NCI-H526 (cell line): ENCODE data around the gene PNPLA7.
"Not testable (repeated sequence)": the region's sequence is repeated elsewhere in the genome, so short reads cannot be mapped to it uniquely, and the experiment has no call there.

Experiments
- DNase-seq, 2 experiments: peaks; one replicate each; lab custom pipeline; 2025; lab: John Stamatoyannopoulos, UW

The PNPLA7 gene

GRCh38 chr9:137513801-137514570, 36.2 kb downstream of the PNPLA7 start:
- not testable (repeated sequence) for DNase-seq

GRCh38 chr9:137513136-137513535, 37.1 kb downstream of the PNPLA7 start:
- not testable (repeated sequence) for DNase-seq

GRCh38 chr9:137511758-137512463, 38.3 kb downstream of the PNPLA7 start:
- DNase-seq: no peak

- not testable (repeated sequence) for DNase-seq
Observed at GRCh38 chr9:137511126-137511525, 39.1 kb downstream of the PNPLA7 start.

- DNase-seq: no peak
Observed at GRCh38 chr9:137509198-137509597, 41.0 kb downstream of the PNPLA7 start.

- DNase-seq: no peak
Observed at GRCh38 chr9:137506702-137507171, 43.5 kb downstream of the PNPLA7 start.

GRCh38 chr9:137506274-137506673, 43.9 kb downstream of the PNPLA7 start:
- no peak for DNase-seq

- DNase-seq: no peak
Observed at GRCh38 chr9:137505421-137506140, 44.6 kb downstream of the PNPLA7 start.

- DNase-seq: no peak
Observed at GRCh38 chr9:137504432-137504777, 45.8 kb downstream of the PNPLA7 start.

- DNase-seq: peak in 1 of 2 experiments; percentile 28
Observed at GRCh38 chr9:137502008-137502911, 47.9 kb downstream of the PNPLA7 start.

GRCh38 chr9:137501457-137501856, 48.7 kb downstream of the PNPLA7 start:
- no peak for DNase-seq

GRCh38 chr9:137500666-137501397, 49.4 kb downstream of the PNPLA7 start:
- DNase-seq: no peak

GRCh38 chr9:137499858-137500661, 50.1 kb downstream of the PNPLA7 start:
- no peak for DNase-seq

GRCh38 chr9:137499416-137499815, 50.8 kb downstream of the PNPLA7 start:
- DNase-seq: no peak

GRCh38 chr9:137498720-137499150, 51.5 kb downstream of the PNPLA7 start:
- DNase-seq: no peak

- DNase-seq: no peak
Observed at GRCh38 chr9:137497921-137498719, 52.1 kb downstream of the PNPLA7 start.

- no peak for DNase-seq
Observed at GRCh38 chr9:137496601-137497375, 53.4 kb downstream of the PNPLA7 start.
